Pulmonary artery endothelial cell (primary cell): ENCODE results near the gene FBXO31. TPM values are rescaled to one million over a fixed set of nuclear protein-coding genes. Genes with fewer than 3 reads are reported as not detected.
A peak's percentile ranks its signal among the peaks of the same experiment; 100 is the strongest.
"Not testable (repeated sequence)": the region's sequence is repeated elsewhere in the genome, so short reads cannot be mapped to it uniquely, and the experiment has no call there.

Source experiments
- DNase-seq: peaks from one replicate; pipeline ENCODE4 v3.0.0-alpha.2; 2011; ENCODE audit warnings: low read depth, low spot score
- total RNA-seq: library from RNA; depleted of rRNA; stranded (reverse); fragments of >200 nt; gene quantifications from 2 replicates; pipeline ENCODE4 v1.2.3, GENCODE V29; 2014

The FBXO31 gene
- total RNA-seq, 1 donor from 2014 or later, result 26.3 TPM

GRCh38 chr16:87411375-87412271 lies 28.0 kb upstream of the FBXO31 start:
- DNase-seq, result no peak

- DNase-seq, result no peak
Observed at GRCh38 chr16:87410968-87411367, 27.4 kb upstream of the FBXO31 start.

- no peak for DNase-seq
Observed at GRCh38 chr16:87410530-87410929, 27.0 kb upstream of the FBXO31 start.

GRCh38 chr16:87409781-87410180 lies 26.2 kb upstream of the FBXO31 start:
- no peak for DNase-seq

GRCh38 chr16:87409153-87409552 lies 25.6 kb upstream of the FBXO31 start:
- DNase-seq, result no peak

- peak; percentile 88 for DNase-seq
Observed at GRCh38 chr16:87407511-87408112, 24.0 kb upstream of the FBXO31 start.

- DNase-seq, result no peak
Observed at GRCh38 chr16:87406495-87407088, 23.0 kb upstream of the FBXO31 start.

- DNase-seq, result no peak
Observed at GRCh38 chr16:87404764-87405625, 21.4 kb upstream of the FBXO31 start.

GRCh38 chr16:87395181-87395842 lies 11.7 kb upstream of the FBXO31 start:
- no peak for DNase-seq

GRCh38 chr16:87393680-87394055 lies 10.1 kb upstream of the FBXO31 start:
- DNase-seq, result no peak

- DNase-seq, result no peak
Observed at GRCh38 chr16:87392821-87393679, 9.5 kb upstream of the FBXO31 start.

GRCh38 chr16:87391950-87392820 lies 8.6 kb upstream of the FBXO31 start, which contains the start of gene MAP1LC3B:
Gene MAP1LC3B (plus strand): TSS chr16:87392336. CDS start chr16:87392428, 92 bp downstream.
- peak; percentile 84 for DNase-seq

- no peak for DNase-seq
Observed at GRCh38 chr16:87391324-87391949, 7.9 kb upstream of the FBXO31 start.

GRCh38 chr16:87390641-87391323 lies 7.2 kb upstream of the FBXO31 start:
- DNase-seq, result no peak

GRCh38 chr16:87389914-87390313 lies 6.3 kb upstream of the FBXO31 start:
- DNase-seq, result not testable (repeated sequence)

- no peak for DNase-seq
Observed at GRCh38 chr16:87389245-87389644, 5.7 kb upstream of the FBXO31 start.

- DNase-seq, result no peak
Observed at GRCh38 chr16:87388818-87389134, 5.2 kb upstream of the FBXO31 start.
